Right atrium auricular region (tissue), 2 donors: ENCODE data around the gene SCYGR5. TPM values are rescaled to one million over a fixed set of nuclear protein-coding genes. Genes with fewer than 3 reads are reported as not detected.
"Not testable (repeated sequence)": the region's sequence is repeated elsewhere in the genome, so short reads cannot be mapped to it uniquely, and the experiment has no call there.

Experiments used
- DNase-seq: peaks from one replicate; pipeline ENCODE4 v3.0.0-alpha.2; 2019; ENCODE audit warnings: low spot score
- H3K27ac ChIP-seq, 2 donors: fragments of 200-600 bp; sonication (generic); 1 replicate in 1 of 2; 2 replicates in 1 of 2; pipeline ENCODE4 v1.5.1; 2016 to 2019
- H3K27me3 ChIP-seq, 2 donors: fragments of 200-600 bp; sonication (generic); one replicate each; pipeline versions ENCODE4 v1.5.1 to v1.6.0; 2017 to 2019
- H3K36me3 ChIP-seq: fragments of 200-600 bp; sonication (generic); one replicate; pipeline ENCODE4 v1.5.1; 2016
- H3K4me1 ChIP-seq, 2 donors: fragments of 200-600 bp; sonication (generic); one replicate each; pipeline versions ENCODE4 v1.5.1 to v1.6.0; 2017 to 2019
- H3K4me3 ChIP-seq, 2 donors: fragments of 200-600 bp; sonication (generic); 1 replicate in 1 of 2; 2 replicates in 1 of 2; pipeline ENCODE4 v1.5.1; 2017 to 2019; ENCODE audit warnings: mild to moderate bottlenecking in 1 of 2, moderate library complexity in 1 of 2
- H3K9me3 ChIP-seq, 2 donors: fragments of 200-600 bp; sonication (generic); one replicate each; pipeline ENCODE4 v1.5.1; 2019
- CTCF ChIP-seq, 2 donors: fragments of 200-600 bp; sonication (generic); IDR thresholded peaks; one replicate each; pipeline ENCODE4 v1.5.1; 2019; ENCODE audit warnings: antibody characterized with exemption in 2 of 2
- total RNA-seq, 2 donors: library from RNA; depleted of rRNA; stranded (reverse); fragments of >200 nt; gene quantifications; one replicate each; pipeline ENCODE4 v1.1.0, GENCODE V29; 2016

The SCYGR5 gene
- total RNA-seq: not detected

- not testable (repeated sequence) for H3K27me3 ChIP-seq, DNase-seq, H3K9me3 ChIP-seq, H3K4me1 ChIP-seq, H3K4me3 ChIP-seq, H3K36me3 ChIP-seq, H3K27ac ChIP-seq
Measured at GRCh38 chr2:227666631-227667170, at the start of gene SCYGR5. Gene SCYGR5, plus strand, starts transcription at chr2:227666804. Its CDS starts 0 bp downstream, at chr2:227666804.

GRCh38 chr2:227617316-227618230 lies 49.0 kb upstream of the SCYGR5 start, which contains the start of gene SCYGR4:
Gene SCYGR4, plus strand, starts transcription at chr2:227617498. Its CDS starts 0 bp downstream, at chr2:227617498.
- TF ChIP-seq CTCF (IDR thresholded peaks at IDR 0.05): no peak
- no peak for DNase-seq
- H3K9me3 ChIP-seq: peaks cover 0 to 6% of the 10 kb centered on the region in 2 donors
- H3K4me1 ChIP-seq: no peaks in the 10 kb centered on the region
- no peak within 1 kb of the TSS for H3K4me3 ChIP-seq
- no peaks in the 10 kb centered on the region for H3K36me3 ChIP-seq
- H3K27ac ChIP-seq: no peak within 1 kb of the TSS
- no peaks in the 10 kb centered on the region for H3K27me3 ChIP-seq

- H3K4me3 ChIP-seq: no peak overlapping the region
- no peak overlapping the region for H3K27ac ChIP-seq
- TF ChIP-seq CTCF (IDR thresholded peaks at IDR 0.05): no peak
- no peaks in the 10 kb centered on the region for H3K27me3 ChIP-seq
- H3K9me3 ChIP-seq: peaks cover 0 to 9% of the 10 kb centered on the region in 2 donors
- no peaks in the 10 kb centered on the region for H3K36me3 ChIP-seq
- no peaks in the 10 kb centered on the region for H3K4me1 ChIP-seq
- DNase-seq: no peak
Measured at GRCh38 chr2:227623226-227623625, 43.4 kb upstream of the SCYGR5 start.

- H3K36me3 ChIP-seq: no peaks in the 10 kb centered on the region
- H3K4me1 ChIP-seq: no peaks in the 10 kb centered on the region
- no peak for DNase-seq
- H3K27me3 ChIP-seq: no peaks in the 10 kb centered on the region
- H3K9me3 ChIP-seq: peaks cover 0 to 9% of the 10 kb centered on the region in 2 donors
- no peak for TF ChIP-seq CTCF (IDR thresholded peaks at IDR 0.05)
- no peak overlapping the region for H3K27ac ChIP-seq
- H3K4me3 ChIP-seq: no peak overlapping the region
Measured at GRCh38 chr2:227625420-227625819, 41.2 kb upstream of the SCYGR5 start.

GRCh38 chr2:227626580-227627151 lies 39.9 kb upstream of the SCYGR5 start:
- H3K9me3 ChIP-seq: peaks cover 0 to 9% of the 10 kb centered on the region in 2 donors
- no peaks in the 10 kb centered on the region for H3K4me1 ChIP-seq
- H3K36me3 ChIP-seq: no peaks in the 10 kb centered on the region
- H3K4me3 ChIP-seq: no peak overlapping the region
- no peaks in the 10 kb centered on the region for H3K27me3 ChIP-seq
- no peak overlapping the region for H3K27ac ChIP-seq
- TF ChIP-seq CTCF (IDR thresholded peaks at IDR 0.05): no peak
- DNase-seq: no peak

GRCh38 chr2:227627769-227628168 lies 38.8 kb upstream of the SCYGR5 start:
- H3K4me3 ChIP-seq: no peak overlapping the region
- no peak for DNase-seq
- peaks cover 0 to 1% of the 10 kb centered on the region in 2 donors for H3K9me3 ChIP-seq
- TF ChIP-seq CTCF (IDR thresholded peaks at IDR 0.05): no peak
- H3K36me3 ChIP-seq: no peaks in the 10 kb centered on the region
- H3K27me3 ChIP-seq: no peaks in the 10 kb centered on the region
- H3K4me1 ChIP-seq: no peaks in the 10 kb centered on the region
- H3K27ac ChIP-seq: no peak overlapping the region
